Fibroblast of skin of abdomen (primary cell): ENCODE data around the gene FCHSD1.

Experiments used
- DNase-seq: peaks from one replicate; pipeline ENCODE4 v3.0.0-alpha.2; 2013

The FCHSD1 gene

GRCh38 chr5:141672841-141673813 lies 21.9 kb upstream of the FCHSD1 start:
- no peak for DNase-seq

- DNase-seq = no peak
These were observed 21.0 kb upstream of the FCHSD1 start for GRCh38 chr5:141672071-141672840.

- no peak for DNase-seq
These were observed 18.3 kb upstream of the FCHSD1 start for GRCh38 chr5:141669520-141669919.

- DNase-seq = peak; percentile 37
These were observed 17.5 kb upstream of the FCHSD1 start for GRCh38 chr5:141668601-141669265.

GRCh38 chr5:141665995-141666940 lies 15.1 kb upstream of the FCHSD1 start:
- no peak for DNase-seq

GRCh38 chr5:141664733-141665461 lies 13.7 kb upstream of the FCHSD1 start:
- peak; percentile 57 for DNase-seq

- DNase-seq = no peak
These were observed 12.3 kb upstream of the FCHSD1 start for GRCh38 chr5:141663506-141663905.

GRCh38 chr5:141662028-141662427 lies 10.8 kb upstream of the FCHSD1 start:
- DNase-seq = no peak

GRCh38 chr5:141657937-141658545 lies 6.8 kb upstream of the FCHSD1 start:
- DNase-seq = peak; percentile 91

- DNase-seq = peak; percentile 28
These were observed 6.2 kb upstream of the FCHSD1 start for GRCh38 chr5:141657404-141657803.

- no peak for DNase-seq
These were observed 5.2 kb upstream of the FCHSD1 start for GRCh38 chr5:141656396-141656795.

GRCh38 chr5:141655020-141655419 lies 3.8 kb upstream of the FCHSD1 start:
- DNase-seq = no peak

GRCh38 chr5:141654298-141654697 lies 3.1 kb upstream of the FCHSD1 start:
- DNase-seq = peak; percentile 90

GRCh38 chr5:141651728-141652105 lies 499 bp upstream of the FCHSD1 start:
- DNase-seq = no peak

GRCh38 chr5:141649972-141650371 lies 1.2 kb downstream of the FCHSD1 start:
- no peak for DNase-seq

GRCh38 chr5:141649056-141649688 lies 2.0 kb downstream of the FCHSD1 start:
- DNase-seq = no peak

- no peak for DNase-seq
These were observed 3.4 kb downstream of the FCHSD1 start for GRCh38 chr5:141647851-141648250.

- no peak for DNase-seq
These were observed 4.0 kb downstream of the FCHSD1 start for GRCh38 chr5:141647242-141647641.

- no peak for DNase-seq
These were observed 5.2 kb downstream of the FCHSD1 start for GRCh38 chr5:141646026-141646425.

- DNase-seq = peak; percentile 62
These were observed 9.5 kb downstream of the FCHSD1 start for GRCh38 chr5:141641634-141642267.
